CD1c-positive myeloid dendritic cell (primary cell): ENCODE data around the gene LSM2.
"Not testable (repeated sequence)": the region's sequence is repeated elsewhere in the genome, so short reads cannot be mapped to it uniquely, and the experiment has no call there.

Experiments used
- DNase-seq: peaks from one replicate; pipeline ENCODE4 v3.0.0-alpha.2; 2016; ENCODE audit errors: extremely low spot score

The LSM2 gene

GRCh38 chr6:31827286-31828079 is 20.7 kb upstream of the LSM2 start, which contains the start of gene HSPA1B:
Gene HSPA1B (plus strand): TSS chr6:31827738. CDS start chr6:31827951, 213 bp downstream.
- DNase-seq, result peak; percentile 97

- DNase-seq, result no peak
Observed at GRCh38 chr6:31826793-31827285, 20.1 kb upstream of the LSM2 start.

GRCh38 chr6:31825553-31825952 is 18.8 kb upstream of the LSM2 start:
- no peak for DNase-seq

- not testable (repeated sequence) for DNase-seq
Observed at GRCh38 chr6:31823592-31824196, 16.9 kb upstream of the LSM2 start.

- peak; percentile 79 for DNase-seq
Observed at GRCh38 chr6:31822036-31822821, 15.5 kb upstream of the LSM2 start.

GRCh38 chr6:31821301-31822035 is 14.7 kb upstream of the LSM2 start:
- peak; percentile 73 for DNase-seq

GRCh38 chr6:31820399-31820798 is 13.6 kb upstream of the LSM2 start:
- DNase-seq, result not testable (repeated sequence)

- no peak for DNase-seq
Observed at GRCh38 chr6:31819871-31820299, 13.1 kb upstream of the LSM2 start.

GRCh38 chr6:31817929-31818511 is 11.3 kb upstream of the LSM2 start:
- not testable (repeated sequence) for DNase-seq

GRCh38 chr6:31817133-31817928 is 10.6 kb upstream of the LSM2 start:
- peak; percentile 53 for DNase-seq

- DNase-seq, result peak; percentile 94
Observed at GRCh38 chr6:31815025-31815838, 8.5 kb upstream of the LSM2 start, which contains the start of the genes HSPA1A and HSPA1L. Gene HSPA1A (plus strand): TSS chr6:31815543. CDS start chr6:31815757, 214 bp downstream. Gene HSPA1L (minus strand): TSS chr6:31815283. CDS start chr6:31811972, 3,311 bp downstream.

GRCh38 chr6:31814677-31815024 is 7.9 kb upstream of the LSM2 start:
- peak; percentile 92 for DNase-seq

GRCh38 chr6:31813465-31813849 is 6.7 kb upstream of the LSM2 start:
- no peak for DNase-seq

GRCh38 chr6:31811645-31812044 is 4.9 kb upstream of the LSM2 start:
- no peak for DNase-seq

- not testable (repeated sequence) for DNase-seq
Observed at GRCh38 chr6:31808599-31808998, 1.8 kb upstream of the LSM2 start.

GRCh38 chr6:31805939-31806469 is 762 bp downstream of the LSM2 start:
- no peak for DNase-seq

- not testable (repeated sequence) for DNase-seq
Observed at GRCh38 chr6:31801031-31801927, 5.5 kb downstream of the LSM2 start.

- DNase-seq, result no peak
Observed at GRCh38 chr6:31799781-31800180, 7.0 kb downstream of the LSM2 start.
